MG63 (cell line): ENCODE results near the gene PRDM12. TPM values are rescaled to one million over a fixed set of nuclear protein-coding genes. Genes with fewer than 3 reads are reported as not detected.

Experiments used
- DNase-seq: peaks from one replicate; pipeline ENCODE4 v3.0.0-alpha.2; 2020
- H3K27me3 ChIP-seq: fragments of 250-450 bp; sonication (Bioruptor Pico); 2 replicates; pipeline ENCODE4 v1.5.1; 2020; ENCODE audit warnings: mild to moderate bottlenecking, moderate library complexity
- H3K36me3 ChIP-seq: fragments of 250-450 bp; sonication (Bioruptor Pico); 2 replicates; pipeline ENCODE4 v1.5.1; 2020; ENCODE audit warnings: mild to moderate bottlenecking, moderate library complexity
- H3K4me3 ChIP-seq: fragments of 250-450 bp; sonication (Bioruptor Pico); 2 replicates; pipeline ENCODE4 v1.5.1; 2020; ENCODE audit warnings: mild to moderate bottlenecking, moderate library complexity
- H3K9me3 ChIP-seq: fragments of 250-450 bp; sonication (Bioruptor Pico); 2 replicates; pipeline ENCODE4 v1.5.1; 2020; ENCODE audit warnings: mild to moderate bottlenecking, moderate library complexity
- total RNA-seq: library from RNA; depleted of rRNA; stranded (reverse); fragments of >200 nt; shearing (Covaris generic); gene quantifications from 2 replicates; pipeline ENCODE4 v1.2.3, GENCODE V29; 2014; ENCODE audit warnings: low replicate concordance

The PRDM12 gene
- total RNA-seq, 1 experiment from 2014 or later, result not detected

GRCh38 chr9:130660326-130660682 is 4.1 kb upstream of the PRDM12 start:
- DNase-seq, result no peak
- Histone ChIP-seq H3K27me3 (peaks cover 69% of the 10 kb centered on the region), H3K9me3 (peaks cover 2% of the 10 kb centered on the region; the same call in 1 of the 2 replicates), H3K36me3 (no peaks in the 10 kb centered on the region), H3K4me3 (peak overlapping the region; percentile 29; the same call in 1 of the 2 replicates)

GRCh38 chr9:130660683-130661450 is 3.5 kb upstream of the PRDM12 start:
- DNase-seq, result no peak
- peak overlapping the region; percentile 29; the same call in 1 of the 2 replicates for H3K4me3 ChIP-seq

GRCh38 chr9:130661451-130662098 is 2.8 kb upstream of the PRDM12 start:
- DNase-seq, result no peak
- no peaks in the 10 kb centered on the region for H3K36me3 ChIP-seq
- peaks cover 80% of the 10 kb centered on the region for H3K27me3 ChIP-seq
- peaks cover 2% of the 10 kb centered on the region; the same call in 1 of the 2 replicates for H3K9me3 ChIP-seq
- H3K4me3 ChIP-seq, result no peak overlapping the region

More at GRCh38 chr9:130660683-130661450, 3.5 kb upstream of the PRDM12 start:
- H3K27me3 ChIP-seq, result peaks cover 74% of the 10 kb centered on the region
- H3K9me3 ChIP-seq, result peaks cover 2% of the 10 kb centered on the region; the same call in 1 of the 2 replicates
- no peaks in the 10 kb centered on the region for H3K36me3 ChIP-seq

GRCh38 chr9:130662099-130662969 is 2.1 kb upstream of the PRDM12 start:
- Histone ChIP-seq H3K27me3 (peaks cover 80% of the 10 kb centered on the region), H3K9me3 (peaks cover 2% of the 10 kb centered on the region; the same call in 1 of the 2 replicates), H3K4me3 (no peak overlapping the region), H3K36me3 (no peaks in the 10 kb centered on the region)
- DNase-seq, result no peak

GRCh38 chr9:130662970-130663257 is 1.5 kb upstream of the PRDM12 start:
- peaks cover 2% of the 10 kb centered on the region; the same call in 1 of the 2 replicates for H3K9me3 ChIP-seq
- no peaks in the 10 kb centered on the region for H3K36me3 ChIP-seq
- peaks cover 78% of the 10 kb centered on the region for H3K27me3 ChIP-seq
- H3K4me3 ChIP-seq, result no peak overlapping the region
- DNase-seq, result no peak

GRCh38 chr9:130663258-130663976 is 977 bp upstream of the PRDM12 start:
- peaks cover 2% of the 10 kb centered on the region; the same call in 1 of the 2 replicates for H3K9me3 ChIP-seq
- no peaks in the 10 kb centered on the region for H3K36me3 ChIP-seq
- H3K4me3 ChIP-seq, result no peak overlapping the region
- no peak for DNase-seq
- H3K27me3 ChIP-seq, result peaks cover 77% of the 10 kb centered on the region

GRCh38 chr9:130663977-130664250 is 480 bp upstream of the PRDM12 start:
- Histone ChIP-seq H3K4me3 (no peak overlapping the region), H3K9me3 (no peaks in the 10 kb centered on the region; the same call in 1 of the 2 replicates), H3K36me3 (no peaks in the 10 kb centered on the region), H3K27me3 (peaks cover 73% of the 10 kb centered on the region)
- no peak for DNase-seq

- Histone ChIP-seq H3K9me3 (no peaks in the 10 kb centered on the region), H3K4me3 (no peak overlapping the region), H3K36me3 (no peaks in the 10 kb centered on the region), H3K27me3 (peaks cover 62% of the 10 kb centered on the region)
- no peak for DNase-seq
These were observed 636 bp downstream of the PRDM12 start for GRCh38 chr9:130665029-130665430.

- DNase-seq, result no peak
- Histone ChIP-seq H3K36me3 (no peaks in the 10 kb centered on the region), H3K4me3 (no peak overlapping the region), H3K27me3 (peaks cover 55% of the 10 kb centered on the region), H3K9me3 (no peaks in the 10 kb centered on the region)
These were observed 1.3 kb downstream of the PRDM12 start for GRCh38 chr9:130665431-130666392.

- Histone ChIP-seq H3K27me3 (peaks cover 47% of the 10 kb centered on the region), H3K9me3 (no peaks in the 10 kb centered on the region)
- no peak for DNase-seq
These were observed 2.2 kb downstream of the PRDM12 start for GRCh38 chr9:130666393-130667119.

GRCh38 chr9:130667120-130667435 is 2.7 kb downstream of the PRDM12 start:
- Histone ChIP-seq H3K27me3 (peaks cover 42% of the 10 kb centered on the region), H3K36me3 (no peaks in the 10 kb centered on the region), H3K4me3 (no peak overlapping the region), H3K9me3 (no peaks in the 10 kb centered on the region)
- no peak for DNase-seq

More at GRCh38 chr9:130666393-130667119, 2.2 kb downstream of the PRDM12 start:
- Histone ChIP-seq H3K4me3 (no peak overlapping the region), H3K36me3 (no peaks in the 10 kb centered on the region)

- no peaks in the 10 kb centered on the region for H3K36me3 ChIP-seq
- DNase-seq, result no peak
- peaks cover 30% of the 10 kb centered on the region for H3K27me3 ChIP-seq
- no peak overlapping the region for H3K4me3 ChIP-seq
- no peaks in the 10 kb centered on the region for H3K9me3 ChIP-seq
These were observed 3.8 kb downstream of the PRDM12 start for GRCh38 chr9:130668196-130668595.

- H3K9me3 ChIP-seq, result no peaks in the 10 kb centered on the region
- peaks cover 26% of the 10 kb centered on the region for H3K27me3 ChIP-seq
- H3K36me3 ChIP-seq, result no peaks in the 10 kb centered on the region
- H3K4me3 ChIP-seq, result no peak overlapping the region
- no peak for DNase-seq
These were observed 4.3 kb downstream of the PRDM12 start for GRCh38 chr9:130668659-130669058.

- H3K9me3 ChIP-seq, result no peaks in the 10 kb centered on the region
- no peak for DNase-seq
- no peak overlapping the region for H3K4me3 ChIP-seq
- peaks cover 13% of the 10 kb centered on the region for H3K27me3 ChIP-seq
- no peaks in the 10 kb centered on the region for H3K36me3 ChIP-seq
These were observed 5.6 kb downstream of the PRDM12 start for GRCh38 chr9:130669965-130670364.

- Histone ChIP-seq H3K36me3 (no peaks in the 10 kb centered on the region), H3K4me3 (no peak overlapping the region), H3K9me3 (no peaks in the 10 kb centered on the region), H3K27me3 (peaks cover 8% of the 10 kb centered on the region)
- DNase-seq, result no peak
These were observed 6.2 kb downstream of the PRDM12 start for GRCh38 chr9:130670644-130671043.
